ENCODE measurements around the gene PTOV1. TPM values are rescaled to one million over a fixed set of nuclear protein-coding genes. Genes with fewer than 3 reads are reported as not detected.

Gene PTOV1
- total and polyA plus RNA-seq, 2 of the 8 experiments (the other 6 are each of a cell fraction or from before 2014, with no cell fraction given) = 147 to 251 TPM

DNA sequence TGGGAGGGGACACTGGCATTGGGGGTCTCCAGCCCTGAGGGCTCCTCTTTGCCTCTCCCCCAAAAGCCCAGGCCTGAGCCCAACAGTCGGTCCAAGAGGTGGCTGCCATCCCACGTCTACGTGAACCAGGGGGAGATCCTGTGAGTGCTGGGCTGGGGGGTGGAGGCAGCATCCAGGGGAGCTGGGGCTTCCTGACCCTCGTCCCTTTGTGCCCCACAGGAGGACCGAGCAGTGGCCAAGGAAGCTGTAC, 6.8 kb downstream of the PTOV1 start:
- Histone ChIP-seq H3K27ac (ENCODE audit: low read depth, low read length) (no peak overlapping the region), H3K14ac (ENCODE audit: insufficient read length) (no peak overlapping the region), H3K36me3 (ENCODE audit: control insufficient read depth in 2 of 4, insufficient read depth in 4 of 4, low read length in 3 of 4) (peaks cover 21 to 72% (median 48%) of the 10 kb centered on the region in 4 experiments), H4K91ac (replicated peaks; ENCODE audit: insufficient read length, low read length) (no peak overlapping the region), H3K79me2 (ENCODE audit: control insufficient read depth in 1 of 2, insufficient read depth in 2 of 2, low read length in 2 of 2) (peaks cover 4 to 18% of the 10 kb centered on the region in 2 experiments), H2AK5ac (ENCODE audit: low read depth, low read length) (no peak overlapping the region), H3K9me3 (ENCODE audit: insufficient read depth in 2 of 2, low read depth in 1 of 2, low read length in 1 of 2) (no peaks in the 10 kb centered on the region), H4K5ac (ENCODE audit: insufficient read length, low read depth, low read length) (no peak overlapping the region), H2BK15ac (ENCODE audit: low read length) (no peak overlapping the region), H2BK5ac (ENCODE audit: low read depth, low read length) (no peak overlapping the region), H3K4ac (replicated peaks; ENCODE audit: insufficient read length, low read depth, low read length) (no peak overlapping the region), H4K8ac (ENCODE audit: extremely low read depth, insufficient read depth, low read length) (no peak overlapping the region), H3K4me2 (ENCODE audit: insufficient read depth in 1 of 2, low read depth in 2 of 2, low read length in 2 of 2) (no peak overlapping the region), H3K56ac (replicated peaks; ENCODE audit: insufficient read length, low read depth, low read length) (no peak overlapping the region), H4K20me1 (replicated peaks in 1 of 2; ENCODE audit: control insufficient read depth in 1 of 2, insufficient read depth in 2 of 2, low read length in 2 of 2) (peaks cover 43 to 58% of the 10 kb centered on the region in 2 experiments), H3K79me1 (ENCODE audit: low read depth, low read length) (peaks cover 12% of the 10 kb centered on the region; the same call in 1 of the 2 replicates), H3K27me3 (replicated peaks in 1 of 4; ENCODE audit: control insufficient read depth in 3 of 4, extremely low read depth in 1 of 4, insufficient read depth in 3 of 4, low read length in 3 of 4) (no peaks in the 10 kb centered on the region), H3K23ac (ENCODE audit: insufficient read length) (no peak overlapping the region), H3K4me1 (replicated peaks in 1 of 4; ENCODE audit: control insufficient read depth in 3 of 4, insufficient read depth in 4 of 4, low read length in 3 of 4) (peaks cover 0 to 7% (median 2%) of the 10 kb centered on the region in 4 experiments; a peak in 5 of 7 replicates), H3K4me3 (ENCODE audit: extremely low read depth in 1 of 4, insufficient read depth in 2 of 4, low read depth in 3 of 4, low read length in 4 of 4) (no peak overlapping the region), H3K9ac (replicated peaks in 1 of 4; ENCODE audit: extremely low read depth in 1 of 4, low read depth in 3 of 4, low read length in 3 of 4) (no peak overlapping the region), H3K23me2 (ENCODE audit: low read depth, low read length) (no peaks in the 10 kb centered on the region), H2AFZ (ENCODE audit: low read length) (no peak overlapping the region), H3K18ac (ENCODE audit: extremely low read depth, low read length) (no peak overlapping the region), H2BK12ac (ENCODE audit: low read depth, low read length) (no peak overlapping the region), H2BK120ac (replicated peaks; ENCODE audit: low read depth, low read length) (no peak overlapping the region), H2BK20ac (ENCODE audit: low read length) (no peak overlapping the region)
- TF ChIP-seq POLR2A (IDR thresholded peaks at IDR 0.05; ENCODE audit: control extremely low read depth in 1 of 2, low read depth in 2 of 2, low read length in 2 of 2) (no peak), CTBP2 (IDR thresholded peaks at IDR 0.05; ENCODE audit: borderline replicate concordance, insufficient read depth, insufficient read length, low read length) (no peak), MAFK (IDR thresholded peaks at IDR 0.05; ENCODE audit: low read depth, low read length) (no peak), ATF3 (IDR thresholded peaks at IDR 0.05; ENCODE audit: insufficient read depth, low read depth, low read length) (no peak), KDM1A (IDR thresholded peaks at IDR 0.05; ENCODE audit: borderline replicate concordance, low read length) (no peak), SP4 (IDR thresholded peaks at IDR 0.05; ENCODE audit: low read length) (no peak)
- TF ChIP-seq, protein P1, sequence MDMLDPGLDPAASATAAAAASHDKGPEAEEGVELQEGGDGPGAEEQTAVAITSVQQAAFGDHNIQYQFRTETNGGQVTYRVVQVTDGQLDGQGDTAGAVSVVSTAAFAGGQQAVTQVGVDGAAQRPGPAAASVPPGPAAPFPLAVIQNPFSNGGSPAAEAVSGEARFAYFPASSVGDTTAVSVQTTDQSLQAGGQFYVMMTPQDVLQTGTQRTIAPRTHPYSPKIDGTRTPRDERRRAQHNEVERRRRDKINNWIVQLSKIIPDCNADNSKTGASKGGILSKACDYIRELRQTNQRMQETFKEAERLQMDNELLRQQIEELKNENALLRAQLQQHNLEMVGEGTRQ (IDR thresholded peaks at IDR 0.05; ENCODE audit: low read length) = no peak
- ChIA-PET POLR2A (ENCODE audit: partially characterized antibody) (interaction anchor here (0.7 to 12.4 kb wide), 15 partner anchors 8 to 218 kb away, joined by 3 to 247 read pairs (median 5); partner anchors contain the start of genes AKT1S1, FUZ, MED25 and PNKP), CTCF (ENCODE audit: partially characterized antibody) (interaction anchor here (1.7 kb wide), 2 partner anchors 9 to 31 kb away, joined by 3 to 4 read pairs; no protein-coding TSS in a partner anchor)
- FAIRE-seq (no peak), DNase-seq (ENCODE audit: low read depth in 1 of 2, low spot score in 2 of 2) (no peak)
- WGBS, 2 experiments (ENCODE audit: extremely low coverage in 1 of 2, insufficient coverage in 1 of 2, insufficient read length in 1 of 2, insufficient replicate concordance in 2 of 2, low coverage in 1 of 2, low lambda C conversion rate in 2 of 2, missing lambda C conversion rate in 1 of 2) = 89% methylated on average over 5 of the region's 5 CpGs; no CpG with 5 or more reads in 1 of the 2 experiments

All from H1 (cell line).